T-helper 2 cell treated with Interferon-gamma antibody and Interleukin-4, amounts not matched to agents 5 μg/mL and 100 μg/mL, for 36 hours (primary cell): ENCODE data around the gene ASPA.

Source experiments
- DNase-seq: peaks from one replicate; pipeline ENCODE4 v3.0.0; 2021; ENCODE audit warnings: low spot score
- H3K27ac Mint-ChIP-seq: one replicate; pipeline ENCODE4 v1.8.0; 2021; ENCODE audit warnings: mild to moderate bottlenecking, mixed read lengths
- H3K27me3 Mint-ChIP-seq: one replicate; pipeline ENCODE4 v1.8.0; 2021; ENCODE audit warnings: low read depth, mixed read lengths
- H3K36me3 Mint-ChIP-seq: one replicate; pipeline ENCODE4 v1.8.0; 2021; ENCODE audit warnings: low read depth, mixed read lengths
- H3K4me1 Mint-ChIP-seq: one replicate; pipeline ENCODE4 v1.8.0; 2021; ENCODE audit warnings: low read depth, mixed read lengths
- H3K4me3 Mint-ChIP-seq: one replicate; pipeline ENCODE4 v1.8.0; 2022; ENCODE audit warnings: mild to moderate bottlenecking, moderate library complexity, mixed read lengths
- H3K9me3 Mint-ChIP-seq: one replicate; pipeline ENCODE4 v1.8.0; 2021; ENCODE audit warnings: mixed read lengths

Gene ASPA

GRCh38 chr17:3532859-3533142 is 57.0 kb downstream of the ASPA start:
- Mint-ChIP-seq H3K36me3 (no peaks in the 10 kb centered on the region), H3K27ac (no peak overlapping the region), H3K4me3 (no peak overlapping the region), H3K4me1 (peaks cover 4% of the 10 kb centered on the region), H3K27me3 (peaks cover 5% of the 10 kb centered on the region), H3K9me3 (no peaks in the 10 kb centered on the region)
- DNase-seq: no peak

GRCh38 chr17:3533752-3534151 is 58.0 kb downstream of the ASPA start:
- Mint-ChIP-seq H3K9me3 (no peaks in the 10 kb centered on the region), H3K27ac (no peak overlapping the region), H3K4me3 (peak overlapping the region; percentile 2), H3K27me3 (peaks cover 5% of the 10 kb centered on the region), H3K4me1 (peaks cover 4% of the 10 kb centered on the region), H3K36me3 (no peaks in the 10 kb centered on the region)
- no peak for DNase-seq

GRCh38 chr17:3534881-3535252 is 59.1 kb downstream of the ASPA start:
- no peaks in the 10 kb centered on the region for H3K36me3 Mint-ChIP-seq
- H3K4me3 Mint-ChIP-seq: no peak overlapping the region
- no peak overlapping the region for H3K27ac Mint-ChIP-seq
- DNase-seq: no peak
- H3K27me3 Mint-ChIP-seq: peaks cover 5% of the 10 kb centered on the region
- peaks cover 4% of the 10 kb centered on the region for H3K4me1 Mint-ChIP-seq
- no peaks in the 10 kb centered on the region for H3K9me3 Mint-ChIP-seq

GRCh38 chr17:3535253-3535995 is 59.6 kb downstream of the ASPA start:
- Mint-ChIP-seq H3K27ac (no peak overlapping the region), H3K27me3 (peaks cover 10% of the 10 kb centered on the region), H3K4me3 (peak overlapping the region; percentile 21), H3K4me1 (peaks cover 9% of the 10 kb centered on the region), H3K9me3 (no peaks in the 10 kb centered on the region), H3K36me3 (no peaks in the 10 kb centered on the region)
- DNase-seq: peak; percentile 49

- H3K27ac Mint-ChIP-seq: no peak overlapping the region
- no peak overlapping the region for H3K4me3 Mint-ChIP-seq
- DNase-seq: no peak
- peaks cover 10% of the 10 kb centered on the region for H3K4me1 Mint-ChIP-seq
- no peaks in the 10 kb centered on the region for H3K36me3 Mint-ChIP-seq
- H3K27me3 Mint-ChIP-seq: peaks cover 10% of the 10 kb centered on the region
- no peaks in the 10 kb centered on the region for H3K9me3 Mint-ChIP-seq
Observed at GRCh38 chr17:3536716-3537115, 60.9 kb downstream of the ASPA start.

- no peaks in the 10 kb centered on the region for H3K36me3 Mint-ChIP-seq
- no peak overlapping the region for H3K4me3 Mint-ChIP-seq
- peaks cover 6% of the 10 kb centered on the region for H3K4me1 Mint-ChIP-seq
- no peak for DNase-seq
- H3K27ac Mint-ChIP-seq: no peak overlapping the region
- no peaks in the 10 kb centered on the region for H3K9me3 Mint-ChIP-seq
- peaks cover 13% of the 10 kb centered on the region for H3K27me3 Mint-ChIP-seq
Observed at GRCh38 chr17:3539881-3540540, 64.2 kb downstream of the ASPA start.

- H3K4me3 Mint-ChIP-seq: no peak overlapping the region
- H3K4me1 Mint-ChIP-seq: peaks cover 6% of the 10 kb centered on the region
- DNase-seq: no peak
- H3K9me3 Mint-ChIP-seq: no peaks in the 10 kb centered on the region
- H3K27ac Mint-ChIP-seq: no peak overlapping the region
- peaks cover 8% of the 10 kb centered on the region for H3K27me3 Mint-ChIP-seq
- H3K36me3 Mint-ChIP-seq: no peaks in the 10 kb centered on the region
Observed at GRCh38 chr17:3542410-3543088, 66.8 kb downstream of the ASPA start.

- Mint-ChIP-seq H3K27me3 (peaks cover 8% of the 10 kb centered on the region), H3K4me1 (peaks cover 6% of the 10 kb centered on the region), H3K36me3 (no peaks in the 10 kb centered on the region), H3K9me3 (no peaks in the 10 kb centered on the region), H3K27ac (no peak overlapping the region), H3K4me3 (no peak overlapping the region)
- DNase-seq: no peak
Observed at GRCh38 chr17:3543453-3543852, 67.7 kb downstream of the ASPA start.

- H3K27me3 Mint-ChIP-seq: peaks cover 8% of the 10 kb centered on the region
- no peak overlapping the region for H3K4me3 Mint-ChIP-seq
- no peak for DNase-seq
- H3K36me3 Mint-ChIP-seq: no peaks in the 10 kb centered on the region
- H3K9me3 Mint-ChIP-seq: no peaks in the 10 kb centered on the region
- H3K4me1 Mint-ChIP-seq: peaks cover 6% of the 10 kb centered on the region
- H3K27ac Mint-ChIP-seq: no peak overlapping the region
Observed at GRCh38 chr17:3544365-3544764, 68.6 kb downstream of the ASPA start.

GRCh38 chr17:3545151-3545550 is 69.4 kb downstream of the ASPA start:
- H3K9me3 Mint-ChIP-seq: no peaks in the 10 kb centered on the region
- H3K27me3 Mint-ChIP-seq: peaks cover 6% of the 10 kb centered on the region
- no peaks in the 10 kb centered on the region for H3K36me3 Mint-ChIP-seq
- no peak overlapping the region for H3K4me3 Mint-ChIP-seq
- no peak overlapping the region for H3K27ac Mint-ChIP-seq
- H3K4me1 Mint-ChIP-seq: peaks cover 3% of the 10 kb centered on the region
- DNase-seq: no peak

- DNase-seq: no peak
- Mint-ChIP-seq H3K27ac (no peak overlapping the region), H3K9me3 (no peaks in the 10 kb centered on the region), H3K4me1 (no peaks in the 10 kb centered on the region), H3K27me3 (peaks cover 3% of the 10 kb centered on the region), H3K4me3 (no peak overlapping the region), H3K36me3 (no peaks in the 10 kb centered on the region)
Observed at GRCh38 chr17:3546521-3546920, 70.7 kb downstream of the ASPA start.

GRCh38 chr17:3546997-3547396 is 71.2 kb downstream of the ASPA start:
- no peaks in the 10 kb centered on the region for H3K4me1 Mint-ChIP-seq
- no peaks in the 10 kb centered on the region for H3K36me3 Mint-ChIP-seq
- no peak for DNase-seq
- no peak overlapping the region for H3K4me3 Mint-ChIP-seq
- no peaks in the 10 kb centered on the region for H3K9me3 Mint-ChIP-seq
- H3K27me3 Mint-ChIP-seq: peaks cover 3% of the 10 kb centered on the region
- no peak overlapping the region for H3K27ac Mint-ChIP-seq

- Mint-ChIP-seq H3K27ac (peak overlapping the region; percentile 16), H3K4me1 (no peaks in the 10 kb centered on the region), H3K36me3 (no peaks in the 10 kb centered on the region), H3K27me3 (peaks cover 3% of the 10 kb centered on the region), H3K4me3 (no peak overlapping the region), H3K9me3 (no peaks in the 10 kb centered on the region)
- no peak for DNase-seq
Observed at GRCh38 chr17:3547628-3548027, 71.8 kb downstream of the ASPA start.

GRCh38 chr17:3549610-3550162 is 73.9 kb downstream of the ASPA start:
- Mint-ChIP-seq H3K36me3 (no peaks in the 10 kb centered on the region), H3K9me3 (no peaks in the 10 kb centered on the region), H3K27me3 (no peaks in the 10 kb centered on the region), H3K4me1 (no peaks in the 10 kb centered on the region), H3K27ac (no peak overlapping the region), H3K4me3 (no peak overlapping the region)
- no peak for DNase-seq
